ENCODE measurements around the gene SCIN. TPM values are rescaled to one million over a fixed set of nuclear protein-coding genes. Genes with fewer than 3 reads are reported as not detected.

SCIN gene
- total and polyA plus RNA-seq, 7 donors, result 0.08 to 0.17 (median 0.13) TPM; not detected in 3

DNA sequence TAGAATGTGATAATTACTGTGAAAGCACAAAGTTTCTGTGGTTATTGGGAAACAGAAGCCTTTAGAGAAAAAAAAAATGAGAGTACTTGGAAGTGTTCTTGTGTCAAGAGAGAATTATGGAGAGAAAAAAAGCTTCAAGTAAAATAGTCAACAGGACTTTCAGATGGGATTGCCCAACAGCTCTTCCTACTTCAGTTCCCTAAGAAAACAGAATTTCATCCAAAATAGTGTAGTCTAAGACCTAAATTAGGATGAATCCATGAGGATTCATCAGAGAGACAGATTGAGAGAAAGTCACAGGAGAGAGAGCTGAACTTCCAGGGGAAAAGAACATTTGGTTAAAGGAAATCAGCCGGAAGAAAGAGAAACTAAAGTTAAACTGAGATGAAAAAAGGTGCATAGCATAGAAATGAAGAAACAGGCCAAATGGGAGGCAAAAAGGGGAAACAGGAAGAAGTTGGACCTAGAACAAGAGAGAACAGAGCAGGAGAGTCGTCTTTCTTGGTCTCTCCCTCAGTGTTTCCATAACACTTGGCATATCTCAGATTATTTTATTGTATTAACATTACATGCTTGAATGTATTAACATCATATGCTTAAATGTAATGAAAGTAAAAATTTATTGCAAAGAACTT lies 2.5 kb downstream of the SCIN start:
- ATAC-seq (no peak), DNase-seq (no peak)
- H3K9me3 ChIP-seq, result no peaks in the 10 kb centered on the region
- TF ChIP-seq, protein P1, sequence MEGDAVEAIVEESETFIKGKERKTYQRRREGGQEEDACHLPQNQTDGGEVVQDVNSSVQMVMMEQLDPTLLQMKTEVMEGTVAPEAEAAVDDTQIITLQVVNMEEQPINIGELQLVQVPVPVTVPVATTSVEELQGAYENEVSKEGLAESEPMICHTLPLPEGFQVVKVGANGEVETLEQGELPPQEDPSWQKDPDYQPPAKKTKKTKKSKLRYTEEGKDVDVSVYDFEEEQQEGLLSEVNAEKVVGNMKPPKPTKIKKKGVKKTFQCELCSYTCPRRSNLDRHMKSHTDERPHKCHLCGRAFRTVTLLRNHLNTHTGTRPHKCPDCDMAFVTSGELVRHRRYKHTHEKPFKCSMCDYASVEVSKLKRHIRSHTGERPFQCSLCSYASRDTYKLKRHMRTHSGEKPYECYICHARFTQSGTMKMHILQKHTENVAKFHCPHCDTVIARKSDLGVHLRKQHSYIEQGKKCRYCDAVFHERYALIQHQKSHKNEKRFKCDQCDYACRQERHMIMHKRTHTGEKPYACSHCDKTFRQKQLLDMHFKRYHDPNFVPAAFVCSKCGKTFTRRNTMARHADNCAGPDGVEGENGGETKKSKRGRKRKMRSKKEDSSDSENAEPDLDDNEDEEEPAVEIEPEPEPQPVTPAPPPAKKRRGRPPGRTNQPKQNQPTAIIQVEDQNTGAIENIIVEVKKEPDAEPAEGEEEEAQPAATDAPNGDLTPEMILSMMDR (IDR thresholded peaks at IDR 0.05), result no peak
- peaks cover 0 to 31% (median 0%) of the 10 kb centered on the region in 3 donors for H3K27me3 ChIP-seq (ENCODE audit: insufficient read depth in 3 of 3, low read length in 2 of 3)
- H3K4me3 ChIP-seq, result no peak overlapping the region
- intact Hi-C loops (cut with DNase I), result no loop called here
- H3K27ac ChIP-seq, result no peak overlapping the region
- WGBS, 3 donors, result 38 to 69% (median 49%) methylated on average over 2 of the region's 2 CpGs
- peaks cover 8% of the 10 kb centered on the region for H3K4me1 ChIP-seq
- no peaks in the 10 kb centered on the region for H3K36me3 ChIP-seq (ENCODE audit: insufficient read depth in 1 of 2, low read depth in 1 of 2)

DNA sequence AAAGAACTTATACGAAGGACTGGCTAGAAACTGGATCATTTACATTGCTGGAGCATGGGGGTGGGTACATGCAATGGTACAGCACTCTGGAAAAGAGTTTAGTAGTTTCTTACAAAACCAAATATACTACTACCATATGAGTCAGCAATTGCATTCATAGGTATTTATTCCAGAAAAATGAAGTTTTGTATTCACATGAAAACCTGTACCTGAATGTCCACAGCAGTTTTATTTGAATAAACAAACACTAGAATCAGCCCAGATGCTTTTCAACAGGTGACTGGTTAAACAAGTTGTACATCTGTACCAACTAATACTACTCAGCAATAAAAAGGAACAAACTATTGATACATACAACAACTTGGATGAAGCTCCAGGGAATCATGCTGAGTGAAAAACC lies 3.4 kb downstream of the SCIN start:
- intact Hi-C loops (cut with DNase I), result no loop called here
- H3K4me1 ChIP-seq, result peaks cover 8% of the 10 kb centered on the region
- peaks cover 0 to 24% (median 0%) of the 10 kb centered on the region in 3 donors for H3K27me3 ChIP-seq (ENCODE audit: insufficient read depth in 3 of 3, low read length in 2 of 3)
- H3K27ac ChIP-seq, result no peak overlapping the region
- TF ChIP-seq, protein P1 (IDR thresholded peaks at IDR 0.05), result no peak
- no peaks in the 10 kb centered on the region for H3K9me3 ChIP-seq
- H3K36me3 ChIP-seq (ENCODE audit: insufficient read depth in 1 of 2, low read depth in 1 of 2), result no peaks in the 10 kb centered on the region
- ATAC-seq (no peak), DNase-seq (no peak)
- no peak overlapping the region for H3K4me3 ChIP-seq
- 48 to 52% (median 50%) methylated on average over 1 of the region's 1 CpG for WGBS, 3 donors

DNA sequence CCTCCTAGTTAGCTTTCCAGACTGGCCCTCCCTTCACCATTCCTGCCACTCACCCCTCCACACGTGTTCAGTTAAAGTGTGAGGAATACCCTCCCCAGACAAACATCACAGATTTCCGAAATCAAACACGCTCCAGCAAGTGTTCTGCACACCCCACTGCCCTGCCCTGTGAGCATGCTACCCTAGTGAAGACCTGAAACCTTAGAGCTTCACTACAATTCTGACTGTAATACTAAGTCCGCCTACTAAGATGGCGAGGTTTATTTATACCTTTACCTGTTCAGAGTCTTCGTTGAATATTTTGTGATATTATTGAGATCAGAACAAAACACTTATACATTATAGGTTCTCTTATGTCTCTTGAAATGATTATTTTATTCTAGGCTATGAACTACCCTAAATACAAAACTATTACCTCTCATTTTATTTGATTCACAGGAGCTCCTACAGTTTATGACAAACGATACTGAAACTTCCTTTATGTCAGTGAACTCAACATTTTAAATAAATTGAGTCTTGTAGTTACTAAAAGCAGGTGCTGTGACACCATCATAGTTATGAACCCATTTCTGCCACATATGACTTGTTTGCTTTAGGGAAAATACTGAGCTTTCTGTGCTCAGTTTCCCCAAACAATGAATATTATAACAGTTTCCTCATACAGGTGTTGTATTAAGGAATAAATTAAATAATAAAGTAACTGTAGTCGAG lies 8.6 kb downstream of the SCIN start:
- no peak for ATAC-seq
- TF ChIP-seq, protein P1 (IDR thresholded peaks at IDR 0.05), result no peak
- intact Hi-C loops (cut with DNase I), result no loop called here
- H3K9me3 ChIP-seq, result no peaks in the 10 kb centered on the region
- 72 to 77% (median 76%) methylated on average over 8 of the region's 8 CpGs for WGBS, 3 donors
- H3K27me3 ChIP-seq (ENCODE audit: insufficient read depth in 3 of 3, low read length in 2 of 3), result no peaks in the 10 kb centered on the region
- H3K36me3 ChIP-seq (ENCODE audit: insufficient read depth in 1 of 2, low read depth in 1 of 2), result no peaks in the 10 kb centered on the region
- no peak overlapping the region for H3K4me3 ChIP-seq
- no peak for DNase-seq
- H3K4me1 ChIP-seq, result no peaks in the 10 kb centered on the region
- H3K27ac ChIP-seq, result no peak overlapping the region

DNA sequence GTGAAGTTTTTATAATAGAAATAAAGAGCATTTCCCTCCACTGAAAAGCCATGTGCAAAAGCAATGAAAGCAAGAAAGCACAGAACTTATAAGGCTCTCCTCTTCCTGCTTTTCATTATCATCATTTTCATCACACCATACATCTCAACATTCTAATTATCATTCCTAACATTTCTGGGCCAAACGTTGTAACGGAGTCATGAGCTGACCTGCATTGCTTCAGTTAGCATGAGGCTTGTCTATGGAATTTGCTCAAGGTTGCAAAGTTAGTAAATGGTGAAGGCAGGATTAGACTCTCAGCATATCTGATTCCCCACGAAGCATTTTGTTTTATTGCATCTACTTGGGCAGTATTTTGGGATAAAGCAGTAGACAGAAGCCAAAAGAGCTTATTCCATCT lies 11.4 kb downstream of the SCIN start:
- Histone ChIP-seq H3K4me3 (no peak overlapping the region), H3K27me3 (ENCODE audit: insufficient read depth in 3 of 3, low read length in 2 of 3) (no peaks in the 10 kb centered on the region), H3K27ac (no peak overlapping the region), H3K4me1 (no peaks in the 10 kb centered on the region), H3K36me3 (ENCODE audit: insufficient read depth in 1 of 2, low read depth in 1 of 2) (no peaks in the 10 kb centered on the region), H3K9me3 (no peaks in the 10 kb centered on the region)
- intact Hi-C loops (cut with DNase I), result no loop called here
- TF ChIP-seq, protein P1 (IDR thresholded peaks at IDR 0.05), result no peak
- WGBS, 3 donors, result 43 to 65% (median 46%) methylated on average over 3 of the region's 3 CpGs
- DNase-seq (no peak), ATAC-seq (no peak)
